ENCODE results near the gene AGBL5. TPM values are rescaled to one million over a fixed set of nuclear protein-coding genes. Genes with fewer than 3 reads are reported as not detected.
"Not testable (repeated sequence)": the region's sequence is repeated elsewhere in the genome, so short reads cannot be mapped to it uniquely, and the experiment has no call there.

AGBL5 gene
- total RNA-seq, 4 donors from 2014 or later = 4.9 to 6.2 (median 5.7) TPM

DNA sequence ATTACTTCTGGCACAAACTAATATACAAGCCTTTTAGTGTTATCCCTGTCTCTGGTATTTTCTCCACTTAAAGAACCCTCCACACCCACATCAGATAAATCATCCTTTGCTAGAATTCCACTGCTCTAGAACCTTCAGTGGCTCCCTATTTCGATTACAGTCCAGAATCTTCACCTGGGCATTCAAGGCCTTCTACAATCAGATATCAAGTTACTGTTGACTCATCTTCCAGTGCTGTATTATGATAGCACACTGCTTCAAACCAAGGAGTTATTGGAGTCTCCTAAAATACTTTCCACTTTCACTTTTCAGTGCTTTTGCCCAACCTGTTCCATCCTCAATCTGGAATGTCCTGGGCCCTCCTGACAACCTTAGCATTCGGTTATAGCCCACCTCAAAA lies 64.1 kb downstream of the AGBL5 start:
- no peak for DNase-seq
- in situ Hi-C loops (cut with MboI; ENCODE audit: low sequenced_read_pairs in 4 of 4) = no loop called here

DNA sequence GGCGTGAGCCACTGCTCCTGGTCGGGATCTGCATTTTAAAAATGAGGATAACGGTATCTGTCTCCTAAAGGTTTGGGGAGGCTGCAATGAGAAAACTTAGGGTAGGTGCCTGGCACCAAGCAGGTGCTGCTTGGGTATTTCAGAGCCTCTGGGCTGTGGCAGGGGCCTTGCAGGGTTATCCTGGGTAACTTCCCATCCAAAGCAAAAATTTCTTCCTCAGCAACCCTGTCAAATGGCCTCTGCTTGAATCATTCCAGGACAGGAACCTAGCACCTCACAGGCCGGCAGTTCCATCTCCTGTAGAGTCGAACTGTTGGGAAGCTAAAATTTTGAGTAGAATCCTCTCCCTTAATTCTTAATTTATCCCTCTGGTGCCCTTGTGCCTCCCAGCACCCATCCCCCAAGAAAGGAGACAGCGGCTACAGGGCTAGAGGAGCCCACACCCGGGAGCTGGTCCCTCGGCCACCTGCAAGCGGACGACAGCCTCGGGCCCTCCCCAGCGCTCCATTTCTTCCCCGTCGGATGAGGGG lies 66.6 kb downstream of the AGBL5 start:
- peaks cover 0 to 5% (median 0%) of the 10 kb centered on the region in 3 donors for H3K27me3 ChIP-seq
- no peak overlapping the region for H3K27ac ChIP-seq
- no peak for TF ChIP-seq POLR2A (IDR thresholded peaks at IDR 0.05)
- TF ChIP-seq, protein P1, sequence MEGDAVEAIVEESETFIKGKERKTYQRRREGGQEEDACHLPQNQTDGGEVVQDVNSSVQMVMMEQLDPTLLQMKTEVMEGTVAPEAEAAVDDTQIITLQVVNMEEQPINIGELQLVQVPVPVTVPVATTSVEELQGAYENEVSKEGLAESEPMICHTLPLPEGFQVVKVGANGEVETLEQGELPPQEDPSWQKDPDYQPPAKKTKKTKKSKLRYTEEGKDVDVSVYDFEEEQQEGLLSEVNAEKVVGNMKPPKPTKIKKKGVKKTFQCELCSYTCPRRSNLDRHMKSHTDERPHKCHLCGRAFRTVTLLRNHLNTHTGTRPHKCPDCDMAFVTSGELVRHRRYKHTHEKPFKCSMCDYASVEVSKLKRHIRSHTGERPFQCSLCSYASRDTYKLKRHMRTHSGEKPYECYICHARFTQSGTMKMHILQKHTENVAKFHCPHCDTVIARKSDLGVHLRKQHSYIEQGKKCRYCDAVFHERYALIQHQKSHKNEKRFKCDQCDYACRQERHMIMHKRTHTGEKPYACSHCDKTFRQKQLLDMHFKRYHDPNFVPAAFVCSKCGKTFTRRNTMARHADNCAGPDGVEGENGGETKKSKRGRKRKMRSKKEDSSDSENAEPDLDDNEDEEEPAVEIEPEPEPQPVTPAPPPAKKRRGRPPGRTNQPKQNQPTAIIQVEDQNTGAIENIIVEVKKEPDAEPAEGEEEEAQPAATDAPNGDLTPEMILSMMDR (IDR thresholded peaks at IDR 0.05 in 4 of 5, conservative IDR thresholded peaks at IDR 0.05 in 1 of 5) = no peak
- intact Hi-C loops (cut with DNase I; ENCODE audit: low total_unique reads) (no loop called here), in situ Hi-C loops (cut with MboI; ENCODE audit: low sequenced_read_pairs in 4 of 4) (no loop called here)
- ATAC-seq (no peak), DNase-seq (no peak)
- H3K9me3 ChIP-seq = no peaks in the 10 kb centered on the region
- peaks cover 6 to 12% of the 10 kb centered on the region in 2 donors for H3K4me1 ChIP-seq
- no peaks in the 10 kb centered on the region for H3K36me3 ChIP-seq
- H3K4me3 ChIP-seq = peak overlapping the region; percentile 38 to 57 (median 48)

More for the DNA sequence above, 64.1 kb downstream of the AGBL5 start:
- intact Hi-C loops (cut with DNase I; ENCODE audit: low total_unique reads) = no loop called here
- H3K9me3 ChIP-seq = no peaks in the 10 kb centered on the region
- no peak for ATAC-seq
- peaks cover 3 to 9% of the 10 kb centered on the region in 2 donors for H3K4me1 ChIP-seq
- H3K36me3 ChIP-seq = no peaks in the 10 kb centered on the region
- no peak overlapping the region for H3K4me3 ChIP-seq
- no peak overlapping the region for H3K27ac ChIP-seq
- peaks cover 0 to 5% (median 0%) of the 10 kb centered on the region in 3 donors for H3K27me3 ChIP-seq
- TF ChIP-seq, protein P1 (IDR thresholded peaks at IDR 0.05 in 4 of 5, conservative IDR thresholded peaks at IDR 0.05 in 1 of 5) = no peak
- TF ChIP-seq POLR2A (IDR thresholded peaks at IDR 0.05) = no peak

GRCh38 chr2:27118525-27119329 lies 67.3 kb downstream of the AGBL5 start, which contains the start of gene CGREF1:
CGREF1 (minus strand) TSS chr2:27119128; CDS start chr2:27104366, 14,762 bp downstream.
- in situ Hi-C loops (cut with MboI; ENCODE audit: low sequenced_read_pairs in 4 of 4) = no loop called here

DNA sequence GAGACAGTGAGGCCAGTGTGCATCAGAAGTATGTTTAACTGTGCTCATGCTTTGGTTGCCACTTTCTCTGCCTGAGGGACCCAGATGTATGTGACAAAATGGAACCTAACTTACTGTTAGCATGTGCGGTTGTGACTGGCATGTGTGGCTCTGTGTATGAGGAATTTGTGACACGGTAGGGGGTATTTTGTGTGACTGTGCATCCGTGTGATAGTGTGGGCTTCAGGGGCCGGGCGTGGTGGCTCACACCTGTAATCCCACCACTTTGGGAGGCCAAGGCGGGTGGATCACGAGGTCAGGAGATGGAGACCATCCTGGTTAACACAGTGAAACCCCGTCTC lies 67.8 kb downstream of the AGBL5 start:
- H3K27me3 ChIP-seq; H3K27ac ChIP-seq; intact Hi-C loops (cut with DNase I; ENCODE audit: low total_unique reads); H3K36me3 ChIP-seq; ATAC-seq; in situ Hi-C loops (cut with MboI; ENCODE audit: low sequenced_read_pairs in 4 of 4); H3K9me3 ChIP-seq; DNase-seq: not testable (repeated sequence)
- Histone ChIP-seq H3K4me1 (peaks cover 12 to 17% of the 10 kb centered on the region in 2 donors), H3K4me3 (peak overlapping the region in 3 of 4 donors; percentile 44 to 53 (median 46))

More at GRCh38 chr2:27118525-27119329, 67.3 kb downstream of the AGBL5 start, which contains the start of gene CGREF1:
- peaks cover 8 to 17% of the 10 kb centered on the region in 2 donors for H3K4me1 ChIP-seq
- H3K9me3 ChIP-seq = no peaks in the 10 kb centered on the region
- H3K36me3 ChIP-seq = no peaks in the 10 kb centered on the region
- peak in 1 of 2 donors; percentile 19 for TF ChIP-seq POLR2A (IDR thresholded peaks at IDR 0.05)
- TF ChIP-seq, protein P1 (IDR thresholded peaks at IDR 0.05 in 4 of 5, conservative IDR thresholded peaks at IDR 0.05 in 1 of 5) = no peak
- peak within 1 kb of the TSS; percentile 38 to 57 (median 48) for H3K4me3 ChIP-seq
- DNase-seq (no peak), ATAC-seq (no peak)
- H3K27ac ChIP-seq = no peak within 1 kb of the TSS
- intact Hi-C loops (cut with DNase I; ENCODE audit: low total_unique reads) = no loop called here
- H3K27me3 ChIP-seq = peaks cover 0 to 5% (median 0%) of the 10 kb centered on the region in 3 donors

Other genes starting within 250 kb of the AGBL5 start
- gene DPYSL5, start 203.5 kb upstream of the AGBL5 start, total RNA-seq = not detected
- 10 to 100 TPM; 41.9 to 66.5 (median 53.9) TPM for gene MAPRE3, start 81.0 kb upstream of the AGBL5 start, total RNA-seq
- gene TMEM214, start 18.7 kb upstream of the AGBL5 start, total RNA-seq = 10 to 100 TPM; 20.0 to 37.7 (median 24.9) TPM
- gene OST4, start 20.0 kb downstream of the AGBL5 start, total RNA-seq = 100 to 1,000 TPM; 191 to 283 (median 251) TPM
- gene EMILIN1, start 26.9 kb downstream of the AGBL5 start, total RNA-seq = 10 to 100 TPM in 2 of 4 donors, 1 to 10 TPM in 2; 6.8 to 18.2 (median 11.3) TPM
- gene KHK, start 35.1 kb downstream of the AGBL5 start, total RNA-seq = 1 to 10 TPM in 2 of 4 donors, under 1 TPM in 1, not detected in 1; 0.91 to 5.4 (median 1.3) TPM
- gene CGREF1, start 67.5 kb downstream of the AGBL5 start, total RNA-seq = 1 to 10 TPM; 1.2 to 7.1 (median 4.3) TPM
- 1 to 10 TPM in 3 of 4 donors, under 1 TPM in 1; 0.61 to 2.3 (median 1.2) TPM for gene ABHD1, start 72.1 kb downstream of the AGBL5 start, total RNA-seq
- gene PREB, start 83.0 kb downstream of the AGBL5 start, total RNA-seq = 100 to 1,000 TPM; 117 to 197 (median 154) TPM
- not detected for gene PRR30, start 87.7 kb downstream of the AGBL5 start, total RNA-seq
- under 1 TPM in 1 of 4 donors, not detected in 3; 0.20 TPM for gene TCF23, start 97.3 kb downstream of the AGBL5 start, total RNA-seq
- 100 to 1,000 TPM; 131 to 203 (median 171) TPM for gene ATRAID, start 160.4 kb downstream of the AGBL5 start, total RNA-seq
- 10 to 100 TPM; 19.0 to 46.5 (median 32.5) TPM for gene SLC5A6, start 160.6 kb downstream of the AGBL5 start, total RNA-seq
- gene CAD, start 165.7 kb downstream of the AGBL5 start, total RNA-seq = 10 to 100 TPM in 1 of 4 donors, 1 to 10 TPM in 3; 2.7 to 10.2 (median 7.1) TPM
- gene SLC30A3, start 211.4 kb downstream of the AGBL5 start, total RNA-seq = under 1 TPM in 1 of 4 donors, not detected in 3; 0.20 TPM
- not detected for gene DNAJC5G, start 223.8 kb downstream of the AGBL5 start, total RNA-seq
- 100 to 1,000 TPM; 219 to 554 (median 427) TPM for gene TRIM54, start 230.8 kb downstream of the AGBL5 start, total RNA-seq

All from gastrocnemius medialis (tissue), 4 donors.